ENCODE data around the gene FFAR4. TPM values are rescaled to one million over a fixed set of nuclear protein-coding genes. Genes with fewer than 3 reads are reported as not detected.
A peak's percentile ranks its signal among the peaks of the same experiment; 100 is the strongest.
"Not testable (repeated sequence)": the region's sequence is repeated elsewhere in the genome, so short reads cannot be mapped to it uniquely, and the experiment has no call there.

Gene FFAR4
- under 1 TPM; 0.07 to 0.27 (median 0.19) TPM for total RNA-seq
- long read RNA-seq: 0 reads

DNA sequence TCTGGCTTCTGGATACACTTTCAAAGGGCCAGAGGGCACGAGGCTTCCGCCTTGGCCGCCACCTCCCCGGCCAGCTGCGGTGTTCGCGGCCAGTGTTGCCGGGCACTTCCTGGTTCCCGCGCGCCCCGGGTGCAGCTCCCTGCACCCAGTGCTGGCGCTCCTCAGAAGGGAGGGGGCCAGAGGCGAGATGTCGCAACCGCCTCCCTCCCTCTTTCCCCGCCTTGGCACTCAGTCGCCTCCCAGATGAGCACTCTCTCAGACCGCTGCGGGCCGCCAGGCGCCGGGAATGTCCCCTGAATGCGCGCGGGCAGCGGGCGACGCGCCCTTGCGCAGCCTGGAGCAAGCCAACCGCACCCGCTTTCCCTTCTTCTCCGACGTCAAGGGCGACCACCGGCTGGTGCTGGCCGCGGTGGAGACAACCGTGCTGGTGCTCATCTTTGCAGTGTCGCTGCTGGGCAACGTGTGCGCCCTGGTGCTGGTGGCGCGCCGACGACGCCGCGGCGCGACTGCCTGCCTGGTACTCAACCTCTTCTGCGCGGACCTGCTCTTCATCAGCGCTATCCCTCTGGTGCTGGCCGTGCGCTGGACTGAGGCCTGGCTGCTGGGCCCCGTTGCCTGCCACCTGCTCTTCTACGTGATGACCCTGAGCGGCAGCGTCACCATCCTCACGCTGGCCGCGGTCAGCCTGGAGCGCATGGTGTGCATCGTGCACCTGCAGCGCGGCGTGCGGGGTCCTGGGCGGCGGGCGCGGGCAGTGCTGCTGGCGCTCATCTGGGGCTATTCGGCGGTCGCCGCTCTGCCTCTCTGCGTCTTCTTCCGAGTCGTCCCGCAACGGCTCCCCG lies at the start of gene FFAR4:
Gene FFAR4, plus strand, starts transcription at position 231 of the 842 bp plus-strand sequence. Its CDS starts 56 bp downstream, at position 287.
- Histone ChIP-seq H3K27me3 (peaks cover 0 to 7% of the 10 kb centered on the region in 2 donors), H3K4me3 (peak within 1 kb of the TSS; percentile 4 to 35 (median 14)), H3K9me3 (no peaks in the 10 kb centered on the region), H3K27ac (no peak within 1 kb of the TSS), H3K4me1 (peaks cover 0 to 5% (median 0%) of the 10 kb centered on the region in 4 donors), H3K36me3 (no peaks in the 10 kb centered on the region)
- WGBS (ENCODE audit: insufficient coverage, low coverage, low lambda C conversion rate, missing lambda C conversion rate): 10% methylated on average over 6 of the region's 85 CpGs
- intact Hi-C loops (cut with DNase I): no loop called here
- DNase-seq (peak in 2 of 3 donors; percentile 51 to 56), ATAC-seq (peak; percentile 71 to 82 (median 76))
- TF ChIP-seq, protein P1, sequence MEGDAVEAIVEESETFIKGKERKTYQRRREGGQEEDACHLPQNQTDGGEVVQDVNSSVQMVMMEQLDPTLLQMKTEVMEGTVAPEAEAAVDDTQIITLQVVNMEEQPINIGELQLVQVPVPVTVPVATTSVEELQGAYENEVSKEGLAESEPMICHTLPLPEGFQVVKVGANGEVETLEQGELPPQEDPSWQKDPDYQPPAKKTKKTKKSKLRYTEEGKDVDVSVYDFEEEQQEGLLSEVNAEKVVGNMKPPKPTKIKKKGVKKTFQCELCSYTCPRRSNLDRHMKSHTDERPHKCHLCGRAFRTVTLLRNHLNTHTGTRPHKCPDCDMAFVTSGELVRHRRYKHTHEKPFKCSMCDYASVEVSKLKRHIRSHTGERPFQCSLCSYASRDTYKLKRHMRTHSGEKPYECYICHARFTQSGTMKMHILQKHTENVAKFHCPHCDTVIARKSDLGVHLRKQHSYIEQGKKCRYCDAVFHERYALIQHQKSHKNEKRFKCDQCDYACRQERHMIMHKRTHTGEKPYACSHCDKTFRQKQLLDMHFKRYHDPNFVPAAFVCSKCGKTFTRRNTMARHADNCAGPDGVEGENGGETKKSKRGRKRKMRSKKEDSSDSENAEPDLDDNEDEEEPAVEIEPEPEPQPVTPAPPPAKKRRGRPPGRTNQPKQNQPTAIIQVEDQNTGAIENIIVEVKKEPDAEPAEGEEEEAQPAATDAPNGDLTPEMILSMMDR (IDR thresholded peaks at IDR 0.05): no peak
- no peak for TF ChIP-seq POLR2A (IDR thresholded peaks at IDR 0.05)

DNA sequence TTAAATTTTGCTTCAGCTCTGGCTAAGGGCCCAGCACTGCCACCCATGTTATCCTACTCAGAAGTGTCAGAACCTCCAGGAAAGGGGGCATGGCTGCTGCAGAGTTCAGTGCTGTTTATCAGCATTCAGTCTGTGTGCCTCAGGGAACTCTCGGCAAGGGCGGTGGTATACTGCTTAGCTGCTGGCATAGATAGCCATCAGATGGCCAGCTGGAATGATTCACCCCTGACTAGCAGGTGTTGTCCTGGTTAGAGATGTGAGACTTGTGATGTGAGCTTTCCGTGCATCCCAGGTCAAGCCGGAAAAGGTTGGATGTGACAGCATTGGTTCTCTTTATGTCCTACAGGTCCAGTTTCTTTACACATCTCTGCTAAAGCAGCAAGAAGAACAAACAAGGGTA lies 47.9 kb upstream of the FFAR4 start:
- 95% methylated on average over 4 of the region's 4 CpGs for WGBS (ENCODE audit: insufficient coverage, low coverage, low lambda C conversion rate, missing lambda C conversion rate)
- DNase-seq (no peak), ATAC-seq (no peak)
- Histone ChIP-seq H3K9me3 (no peaks in the 10 kb centered on the region), H3K36me3 (no peaks in the 10 kb centered on the region), H3K4me1 (no peaks in the 10 kb centered on the region), H3K4me3 (no peak overlapping the region), H3K27me3 (no peaks in the 10 kb centered on the region), H3K27ac (no peak overlapping the region)
- TF ChIP-seq, protein P1 (IDR thresholded peaks at IDR 0.05): no peak
- no peak for TF ChIP-seq POLR2A (IDR thresholded peaks at IDR 0.05)
- intact Hi-C loops (cut with DNase I): no loop called here

DNA sequence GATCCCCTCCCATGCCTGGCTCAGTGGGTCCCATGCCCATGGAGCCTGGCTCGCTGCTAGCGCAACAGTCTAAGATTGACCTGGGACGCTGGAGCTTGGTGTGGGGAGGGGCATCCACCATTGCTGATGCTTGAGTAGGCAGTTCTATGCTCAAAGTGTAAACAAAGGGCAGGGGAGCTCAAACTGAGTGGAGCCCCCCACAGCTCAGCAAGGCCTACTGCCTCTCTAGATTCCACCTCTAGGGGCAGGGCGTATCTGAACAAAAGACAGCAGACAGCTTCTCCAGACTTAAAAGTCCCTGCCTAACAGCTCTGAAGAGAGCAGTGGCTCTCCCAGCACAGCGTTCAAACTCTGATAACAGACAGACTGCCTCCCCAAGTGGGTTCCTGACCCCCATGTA lies 31.2 kb upstream of the FFAR4 start:
- Histone ChIP-seq H3K27ac (no peak overlapping the region), H3K4me1 (no peaks in the 10 kb centered on the region), H3K9me3 (no peaks in the 10 kb centered on the region), H3K27me3 (no peaks in the 10 kb centered on the region), H3K4me3 (no peak overlapping the region), H3K36me3 (no peaks in the 10 kb centered on the region)
- DNase-seq: no peak
- ATAC-seq: no peak
- TF ChIP-seq POLR2A (IDR thresholded peaks at IDR 0.05): no peak
- TF ChIP-seq, protein P1 (IDR thresholded peaks at IDR 0.05): no peak
- WGBS (ENCODE audit: insufficient coverage, low coverage, low lambda C conversion rate, missing lambda C conversion rate): no CpG with 5 or more reads among the region's 5 CpGs
- intact Hi-C loops (cut with DNase I): no loop called here

DNA sequence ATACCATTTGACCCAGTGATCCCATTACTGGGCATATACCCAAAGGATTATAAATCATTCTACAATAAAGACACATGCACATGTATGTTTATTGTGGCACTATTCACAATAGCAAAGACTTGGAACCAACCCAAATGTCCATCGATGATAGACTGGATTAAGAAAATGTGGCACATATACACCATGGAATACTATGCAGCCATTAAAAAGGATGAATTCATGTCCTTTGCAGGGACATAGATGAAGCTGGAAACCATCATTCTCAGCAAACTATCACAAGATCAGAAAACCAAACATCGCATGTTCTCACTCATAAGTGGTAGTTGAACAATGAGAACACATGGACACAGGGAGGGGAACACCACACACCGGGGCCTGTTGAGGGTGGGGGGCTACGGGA lies 25.6 kb upstream of the FFAR4 start:
- not testable (repeated sequence) for ATAC-seq, H3K27ac ChIP-seq

More for the DNA sequence above, 25.6 kb upstream of the FFAR4 start:
- H3K4me3 ChIP-seq; H3K9me3 ChIP-seq; H3K36me3 ChIP-seq; H3K27me3 ChIP-seq; intact Hi-C loops (cut with DNase I); DNase-seq; H3K4me1 ChIP-seq: not testable (repeated sequence)
- 97% methylated on average over 4 of the region's 4 CpGs for WGBS (ENCODE audit: insufficient coverage, low coverage, low lambda C conversion rate, missing lambda C conversion rate)
